HCT116 (cell line): ENCODE measurements around the gene LRRFIP1.

Source experiments
- ATF3 ChIP-seq: IDR thresholded peaks from 2 replicates; pipeline ENCODE4 v1.6.1; 2012
- CEBPB ChIP-seq: IDR thresholded peaks from 2 replicates; pipeline ENCODE4 v1.6.1; 2012; ENCODE audit warnings: low read depth
- CTCF ChIP-seq, 3 experiments: fragments of 200-600 bp in 1 of 3; sonication (generic) in 1 of 3; IDR thresholded peaks in 2 of 3; conservative IDR thresholded peaks in 1 of 3; 2 replicates each; pipeline ENCODE4 v1.5.1; 2012 to 2017; ENCODE audit warnings: low read depth in 2 of 3, low read length in 2 of 3, antibody characterized with exemption in 1 of 3, borderline replicate concordance in 1 of 3, control low read depth in 1 of 3, mild to moderate bottlenecking in 1 of 3, mixed read lengths in 1 of 3, mixed run types in 1 of 3, moderate library complexity in 1 of 3; ENCODE audit not compliant: insufficient read depth in 1 of 3
- EZH2 ChIP-seq: fragments of 200-600 bp; sonication (generic); IDR thresholded peaks from 2 replicates; pipeline ENCODE4 v1.6.1; 2017; ENCODE audit warnings: antibody characterized with exemption, mixed run types
- MAX ChIP-seq: IDR thresholded peaks from 2 replicates; pipeline ENCODE4 v1.6.1; 2012
- POLR2A ChIP-seq: IDR thresholded peaks from 2 replicates; pipeline ENCODE4 v1.7.0; 2011; ENCODE audit warnings: borderline replicate concordance; ENCODE audit not compliant: insufficient read depth, insufficient read length; ENCODE audit errors: extremely low read depth
- POLR2AphosphoS5 ChIP-seq: IDR thresholded peaks from 2 replicates; pipeline ENCODE4 v1.6.1; 2011; ENCODE audit warnings: mild to moderate bottlenecking, low read depth, low read length, moderate library complexity
- RAD21 ChIP-seq: IDR thresholded peaks from 2 replicates; pipeline ENCODE4 v1.6.1; 2012; ENCODE audit warnings: low read depth, mild to moderate bottlenecking
- REST ChIP-seq: IDR thresholded peaks from 2 replicates; pipeline ENCODE4 v1.6.1; 2012; ENCODE audit warnings: low read depth
- SIN3A ChIP-seq: IDR thresholded peaks from 2 replicates; pipeline ENCODE4 v1.6.1; 2012; ENCODE audit warnings: low read depth
- TCF7L2 ChIP-seq: IDR thresholded peaks from 2 replicates; pipeline ENCODE4 v1.7.0; 2011; ENCODE audit warnings: borderline replicate concordance, inconsistent platforms; ENCODE audit not compliant: insufficient read depth, insufficient read length; ENCODE audit errors: extremely low read depth
- ZNF274 ChIP-seq: fragments of 200-500 bp; sonication (Bioruptor generic); IDR thresholded peaks from 2 replicates; pipeline ENCODE4 v1.6.1; 2014; ENCODE audit warnings: mild to moderate bottlenecking, low read depth, low read length, inconsistent platforms

- no peak for TF ChIP-seq CTCF (IDR thresholded peaks at IDR 0.05 in 2 of 3, conservative IDR thresholded peaks at IDR 0.05 in 1 of 3; ENCODE audit: borderline replicate concordance in 1 of 3, insufficient read depth in 1 of 3, low read depth in 2 of 3, low read length in 2 of 3)
- no peak for TF ChIP-seq TCF7L2
- no peak for TF ChIP-seq POLR2AphosphoS5
- no peak for TF ChIP-seq SIN3A
- TF ChIP-seq REST, result no peak
- no peak for TF ChIP-seq CEBPB
- TF ChIP-seq RAD21, result no peak
- TF ChIP-seq POLR2A, result no peak
- TF ChIP-seq ATF3, result no peak
- no peak for TF ChIP-seq MAX
- TF ChIP-seq EZH2, result no peak
- TF ChIP-seq ZNF274, result no peak
Observed at GRCh38 chr2:237708065-237708398, 80.6 kb downstream of the LRRFIP1 start.
